GM18508 (cell line): Measurements from ENCODE around the gene CD274.
"Not testable (repeated sequence)": the region's sequence is repeated elsewhere in the genome, so short reads cannot be mapped to it uniquely, and the experiment has no call there.

Experiments
- ATAC-seq: cut with Tn5 transposase; IDR thresholded peaks from one replicate; pipeline ENCODE4 v1.9.1; 2021; ENCODE audit warnings: moderate number of reproducible peaks; ENCODE audit not compliant: insufficient read depth, unreplicated experiment

The CD274 gene

DNA sequence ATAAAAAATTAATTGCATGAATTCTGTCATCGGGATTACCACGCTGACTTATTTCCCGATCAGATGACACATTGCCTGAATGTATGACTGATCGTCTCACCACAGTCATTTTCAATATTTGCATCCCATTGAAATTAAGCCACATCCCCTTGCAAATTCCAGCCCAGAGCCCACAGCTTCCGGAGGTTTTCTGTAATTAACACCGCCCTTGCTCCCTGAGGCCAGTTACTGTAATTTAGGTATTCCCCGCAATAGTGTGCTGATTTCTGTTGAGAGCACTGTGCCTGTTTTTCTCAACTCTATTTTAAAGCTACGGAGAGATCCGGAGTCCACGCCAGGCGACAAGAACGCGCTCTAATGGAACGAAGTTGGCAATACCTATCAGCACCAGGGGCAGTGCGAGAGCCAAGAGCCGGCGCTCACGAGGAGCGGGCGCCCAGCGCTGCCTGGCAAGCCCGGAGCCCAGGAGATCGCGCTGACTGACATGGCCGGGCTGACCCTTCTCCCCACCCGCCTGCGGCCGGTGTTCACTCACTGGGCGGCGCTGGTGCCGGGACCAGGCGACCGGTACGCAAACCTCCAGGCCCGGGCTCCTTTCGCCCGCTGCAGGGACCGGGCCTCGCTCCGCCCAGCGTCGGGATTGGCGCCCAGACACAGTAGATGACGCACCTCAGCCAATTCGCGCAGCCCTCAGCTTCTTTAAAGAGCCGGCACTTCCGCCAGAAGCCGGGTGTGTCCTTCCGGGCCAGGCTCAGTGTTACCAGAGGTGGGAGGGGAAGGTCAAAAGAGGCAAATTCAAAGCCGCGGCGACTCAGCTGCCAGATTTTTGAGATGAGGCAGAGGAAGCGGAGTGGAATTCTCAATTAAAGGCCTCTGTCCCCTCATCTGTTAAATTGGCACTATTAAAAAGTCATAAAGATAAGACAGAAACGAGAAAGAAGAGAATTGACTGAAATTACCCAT, 12.8 kb upstream of the CD274 start, which contains the start of gene PLGRKT:
Gene PLGRKT (minus strand): TSS at position 672 of the 963 bp plus-strand sequence. CDS start 5,948 bp downstream, outside the sequence.
- peak; percentile 71 for ATAC-seq

DNA sequence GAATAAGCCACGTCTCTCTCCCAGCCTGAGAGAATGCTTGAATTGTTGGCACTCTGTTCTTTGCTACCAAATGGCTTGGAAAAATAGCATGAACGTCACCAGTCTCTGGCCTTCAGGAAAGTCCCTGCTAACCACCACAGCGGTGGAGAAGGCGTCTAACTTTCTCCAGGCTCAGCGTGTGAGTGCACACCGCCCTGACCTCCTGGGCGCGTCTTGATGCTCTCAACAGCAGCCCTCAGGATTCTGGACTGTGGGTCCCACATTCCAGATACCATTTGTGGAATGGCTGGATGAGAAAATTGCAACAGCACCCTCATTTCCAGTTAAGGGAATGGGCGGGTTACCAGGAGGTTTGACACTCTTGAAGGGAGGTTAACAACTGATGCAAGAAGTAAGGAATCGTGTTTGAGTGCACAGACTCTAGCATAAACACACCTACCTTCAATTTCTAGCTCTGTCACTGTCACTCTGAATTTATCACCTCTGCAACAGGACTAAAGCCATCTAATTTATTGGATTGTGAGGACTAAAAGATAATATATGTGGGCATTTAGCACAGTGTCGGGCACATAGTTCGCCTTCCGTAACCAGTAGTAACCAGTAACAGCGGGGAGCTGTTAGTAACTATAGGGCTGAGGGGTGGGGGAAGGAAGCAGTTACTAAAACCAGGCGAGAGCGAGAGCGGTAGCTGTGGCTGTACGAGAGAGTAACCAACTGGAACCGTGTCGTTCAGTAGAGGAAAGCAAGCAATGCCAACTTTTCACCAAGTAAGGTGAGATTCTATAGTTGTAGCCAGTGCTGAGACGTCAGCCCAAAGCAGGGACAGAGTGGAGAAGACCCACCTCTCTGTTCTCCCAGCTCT, 11.8 kb upstream of the CD274 start:
- peak; percentile 58 for ATAC-seq

DNA sequence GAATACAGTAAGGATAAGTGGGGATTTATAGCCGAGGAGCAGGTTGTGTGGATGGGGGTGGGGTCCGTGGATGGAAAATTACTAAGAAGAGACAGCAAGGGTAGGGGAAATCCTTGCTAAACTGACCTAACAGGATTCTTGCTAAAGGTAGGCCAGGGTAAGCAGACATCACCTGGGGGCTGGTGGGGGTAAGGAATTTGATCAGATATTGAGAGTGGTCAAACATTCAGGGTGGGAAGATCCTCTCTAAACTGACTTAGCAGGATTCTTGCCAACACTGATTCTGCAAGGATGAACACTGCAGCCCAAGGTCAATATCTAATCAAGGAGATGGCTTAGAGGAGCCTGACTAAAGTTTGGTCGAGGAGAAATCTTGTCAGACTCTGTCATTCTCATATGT, 9.9 kb upstream of the CD274 start:
- no peak for ATAC-seq

DNA sequence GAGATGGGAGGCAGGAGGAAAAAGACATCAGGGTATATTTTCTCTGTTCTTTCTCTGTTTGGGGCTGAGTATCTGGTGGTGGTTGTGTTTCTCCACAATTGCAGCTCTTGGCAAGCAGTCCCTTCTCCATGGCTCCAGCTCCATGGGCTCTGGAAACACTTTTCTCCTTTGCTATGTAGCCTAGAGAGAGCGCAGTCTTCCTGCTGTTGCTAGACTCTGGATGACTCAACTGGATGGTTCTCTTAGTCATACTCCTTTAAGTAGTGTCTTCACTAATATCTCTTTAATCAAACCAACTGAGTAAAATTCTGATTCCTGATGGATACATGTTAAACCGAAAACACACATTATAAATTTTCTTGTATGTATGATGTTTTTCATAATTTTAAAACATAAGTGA, 9.3 kb upstream of the CD274 start:
- no peak for ATAC-seq

DNA sequence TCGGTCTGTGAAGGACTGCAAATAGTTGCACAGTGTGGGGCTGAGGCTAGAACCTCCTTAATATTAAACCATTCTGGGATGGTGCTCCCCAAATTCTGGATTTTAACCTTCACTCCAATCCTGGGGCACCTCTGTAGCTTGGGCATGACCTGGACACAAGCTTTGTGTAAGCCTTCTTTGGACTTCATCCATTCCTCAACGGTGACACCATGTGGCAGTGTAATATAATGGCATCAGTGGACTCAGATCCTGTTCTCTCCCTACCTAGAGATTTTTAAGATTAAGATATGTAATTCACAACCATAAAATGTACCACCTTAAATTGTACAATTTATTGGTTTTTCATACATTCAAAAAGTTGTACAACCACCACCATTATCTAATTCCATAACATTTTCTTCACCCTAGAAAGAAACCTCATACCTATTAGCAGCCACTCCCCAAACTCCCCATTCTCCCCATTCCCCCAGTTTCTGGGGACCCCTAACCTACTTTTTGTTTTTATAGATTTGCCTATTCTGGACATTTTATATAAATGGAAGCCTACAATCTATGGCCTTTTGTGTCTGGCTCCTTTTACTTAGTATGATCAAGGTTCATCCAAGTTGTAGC, 7.8 kb upstream of the CD274 start:
- no peak for ATAC-seq

DNA sequence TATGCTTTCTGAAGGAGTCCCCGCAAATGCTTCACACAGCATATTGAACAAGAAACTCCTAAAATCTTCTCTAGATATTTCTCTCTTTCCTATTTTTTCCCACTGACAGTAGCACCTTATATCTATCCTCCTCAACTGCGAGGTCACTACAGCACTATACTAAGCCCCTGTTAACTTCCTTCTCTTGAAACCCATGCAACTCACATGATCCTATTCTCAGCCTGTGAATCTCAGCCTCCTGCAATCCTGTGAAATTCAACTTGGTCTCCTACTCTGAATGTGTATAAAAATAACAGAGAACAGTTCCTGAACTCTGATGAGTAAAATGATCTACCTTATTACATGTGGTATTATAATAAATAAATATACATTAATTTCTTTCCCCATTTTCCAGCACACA, 6.5 kb upstream of the CD274 start:
- no peak for ATAC-seq

DNA sequence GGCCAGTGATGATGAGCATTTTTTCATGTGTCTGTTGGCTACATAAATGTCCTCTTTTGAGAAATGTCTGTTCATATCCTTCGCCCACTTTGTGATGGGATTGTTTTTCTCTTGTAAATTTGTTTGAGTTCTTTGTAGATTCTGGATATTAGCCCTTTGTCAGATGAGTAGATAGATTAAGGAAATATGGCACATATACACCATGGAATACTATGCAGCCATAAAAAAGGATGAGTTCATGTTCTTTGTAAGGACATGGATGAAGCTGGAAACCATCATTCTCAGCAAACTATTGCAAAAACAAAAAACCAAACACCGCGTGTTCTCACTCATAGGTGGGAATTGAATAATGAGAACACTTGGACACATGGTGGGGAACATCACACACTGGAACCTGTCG, 5.2 kb upstream of the CD274 start:
- not testable (repeated sequence) for ATAC-seq

DNA sequence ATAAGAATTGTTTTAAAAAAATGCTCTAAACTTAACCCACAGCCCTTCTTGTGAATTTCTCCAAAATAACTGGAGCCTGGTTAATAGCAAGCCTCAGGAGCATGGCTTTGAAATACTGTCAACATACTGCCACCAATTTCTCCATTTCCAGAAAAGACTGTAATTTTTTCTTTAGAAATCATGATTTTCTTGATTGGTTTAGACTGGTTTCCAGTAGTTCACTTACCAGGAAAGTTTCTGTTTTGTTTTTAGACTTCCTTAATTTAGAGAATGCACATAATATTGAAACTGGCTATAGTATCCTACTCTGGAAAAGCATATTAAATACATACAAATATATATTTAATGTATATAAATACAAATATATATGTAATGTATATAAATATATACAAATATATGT, 4.5 kb upstream of the CD274 start:
- no peak for ATAC-seq

DNA sequence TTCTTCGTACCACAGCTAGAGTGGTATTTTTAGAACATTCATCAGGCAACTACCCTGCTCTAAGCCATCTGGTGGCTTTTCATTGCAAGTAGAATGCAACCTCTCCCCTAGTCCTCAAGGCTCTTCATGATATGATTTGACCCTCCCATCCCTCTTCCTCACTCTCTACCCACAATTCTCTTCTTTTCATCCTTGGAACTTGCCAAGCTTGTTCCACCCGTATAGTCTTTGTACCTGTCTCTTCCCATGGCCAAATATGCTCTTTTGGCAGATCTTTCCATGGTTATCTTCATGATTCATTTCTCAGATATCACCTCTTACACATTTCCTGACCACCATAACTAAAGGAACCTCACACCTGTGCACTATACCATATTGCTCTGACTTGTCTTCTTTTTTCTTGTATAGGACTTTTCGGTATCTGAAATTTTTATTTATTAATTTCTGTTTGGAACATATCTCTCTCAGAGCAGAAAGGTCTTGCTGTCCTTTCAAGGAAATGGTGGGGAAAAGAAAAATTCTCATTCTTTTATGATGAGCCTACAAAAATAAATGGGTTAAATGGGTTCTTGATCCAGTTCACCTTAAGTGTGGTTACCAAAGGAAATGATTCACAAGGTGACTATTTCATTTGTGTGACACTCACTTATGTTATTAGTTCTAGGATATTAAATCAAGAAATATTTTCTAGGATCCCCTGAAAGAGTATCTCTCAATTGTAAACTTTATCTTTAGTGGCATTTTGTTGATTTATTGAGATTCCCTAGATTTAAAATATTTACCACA, 3.7 kb upstream of the CD274 start:
- ATAC-seq, result no peak

DNA sequence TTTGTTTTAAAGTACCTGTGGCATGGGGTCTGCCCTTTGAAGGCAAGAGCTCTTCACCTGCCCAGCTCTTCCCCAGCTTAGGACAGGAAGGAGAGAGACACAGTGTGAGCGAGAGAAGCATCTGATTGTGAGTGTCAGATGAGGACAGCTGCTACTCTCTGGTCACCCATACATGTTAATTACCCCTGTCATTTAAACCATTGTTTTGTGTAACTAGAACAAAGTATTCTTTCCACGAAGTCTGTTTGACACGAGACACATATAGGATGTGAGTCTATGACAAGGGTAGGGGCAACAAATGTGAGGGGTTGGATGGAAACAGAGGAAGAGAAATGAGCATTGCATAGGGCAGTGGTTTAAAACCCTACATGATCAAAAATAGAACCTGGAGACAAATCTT, 3.0 kb upstream of the CD274 start:
- ATAC-seq, result no peak

DNA sequence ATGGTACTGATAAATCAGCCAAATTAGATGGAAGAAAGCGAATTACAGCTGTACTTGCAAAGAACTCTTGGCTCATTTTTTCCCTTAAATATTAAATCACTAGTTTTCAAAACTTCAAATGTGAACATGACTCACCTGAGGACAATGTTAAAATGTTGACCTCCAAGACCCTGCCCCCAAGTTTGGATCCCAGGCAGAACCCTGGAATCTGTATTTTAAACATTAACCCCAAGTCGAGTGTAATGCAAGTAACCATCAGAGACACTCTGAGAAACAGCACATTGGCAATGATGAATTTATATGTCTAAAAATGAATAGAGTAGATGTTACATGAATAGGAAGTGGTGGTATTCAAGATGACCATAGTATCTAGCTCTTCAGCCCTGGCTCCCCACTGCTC, 2.3 kb upstream of the CD274 start:
- no peak for ATAC-seq

DNA sequence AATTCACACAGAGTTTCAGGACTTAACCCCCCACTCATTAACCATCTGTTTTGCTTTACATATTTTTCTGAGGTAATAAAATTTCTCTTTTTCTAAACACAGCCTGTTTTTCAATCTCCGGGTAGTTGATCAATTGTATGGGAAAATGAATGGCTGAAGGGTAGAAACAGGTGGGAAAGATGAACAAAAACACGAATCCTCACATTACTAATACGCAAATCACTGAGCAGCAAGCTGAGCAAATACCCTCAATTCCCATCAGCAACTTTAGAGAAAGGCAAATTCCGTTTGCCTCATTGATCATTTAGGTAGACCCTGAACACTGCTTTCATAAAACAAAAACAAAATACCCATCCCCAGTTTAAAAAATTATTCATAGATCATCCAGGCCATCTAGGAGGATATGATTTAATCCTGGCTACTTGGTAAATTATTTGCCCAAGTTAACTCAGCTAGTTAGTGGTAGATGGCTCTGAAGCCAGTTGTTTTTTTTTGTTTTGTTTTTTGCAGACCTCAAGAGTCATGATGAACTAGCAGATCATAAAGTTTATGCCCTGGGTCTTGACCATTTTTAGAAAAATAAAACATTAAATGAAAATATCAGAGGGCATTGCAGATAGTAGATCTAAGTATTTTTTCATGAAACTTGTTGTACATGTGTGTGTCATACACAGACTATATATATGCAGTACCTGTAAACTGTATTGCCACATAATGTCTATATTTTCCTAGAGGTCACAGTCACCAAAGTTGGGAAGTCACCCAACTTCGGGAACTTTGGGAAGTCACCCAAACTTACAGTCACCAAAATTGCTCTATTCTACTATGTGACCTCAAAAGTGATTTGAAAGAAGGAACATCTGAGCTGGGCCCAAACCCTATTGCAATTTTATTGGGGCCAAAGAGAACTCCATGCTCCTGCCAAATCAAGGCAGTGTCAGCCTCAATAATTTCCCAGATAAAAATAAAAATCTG, 1.6 kb upstream of the CD274 start:
- ATAC-seq, result no peak

DNA sequence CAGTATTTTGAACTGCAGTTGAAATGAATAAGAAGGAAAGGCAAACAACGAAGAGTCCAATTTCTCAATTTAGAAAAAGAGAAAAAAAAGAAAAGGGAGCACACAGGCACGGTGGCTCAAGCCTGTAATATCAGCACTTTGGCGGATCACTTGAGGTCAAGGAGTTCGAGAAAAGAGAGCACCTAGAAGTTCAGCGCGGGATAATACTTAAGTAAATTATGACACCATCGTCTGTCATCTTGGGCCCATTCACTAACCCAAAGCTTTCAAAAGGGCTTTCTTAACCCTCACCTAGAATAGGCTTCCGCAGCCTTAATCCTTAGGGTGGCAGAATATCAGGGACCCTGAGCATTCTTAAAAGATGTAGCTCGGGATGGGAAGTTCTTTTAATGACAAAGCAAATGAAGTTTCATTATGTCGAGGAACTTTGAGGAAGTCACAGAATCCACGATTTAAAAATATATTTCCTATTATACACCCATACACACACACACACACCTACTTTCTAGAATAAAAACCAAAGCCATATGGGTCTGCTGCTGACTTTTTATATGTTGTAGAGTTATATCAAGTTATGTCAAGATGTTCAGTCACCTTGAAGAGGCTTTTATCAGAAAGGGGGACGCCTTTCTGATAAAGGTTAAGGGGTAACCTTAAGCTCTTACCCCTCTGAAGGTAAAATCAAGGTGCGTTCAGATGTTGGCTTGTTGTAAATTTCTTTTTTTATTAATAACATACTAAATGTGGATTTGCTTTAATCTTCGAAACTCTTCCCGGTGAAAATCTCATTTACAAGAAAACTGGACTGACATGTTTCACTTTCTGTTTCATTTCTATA, 602 bp upstream of the CD274 start:
- ATAC-seq, result no peak

DNA sequence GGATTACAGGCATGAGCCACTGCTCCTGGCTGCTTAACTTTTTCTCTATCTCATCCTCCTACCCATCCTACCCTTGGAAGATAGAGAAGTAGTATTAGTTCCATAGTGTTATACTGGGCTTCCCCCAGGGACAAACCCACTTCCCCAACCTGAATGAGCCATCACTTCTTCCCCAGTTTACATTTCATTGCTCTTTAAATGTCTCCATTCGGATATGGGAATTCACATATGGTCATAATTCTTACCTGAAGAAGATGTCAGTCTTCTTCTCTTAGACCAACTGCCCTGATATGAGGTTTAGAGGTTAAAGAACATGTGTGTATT, 1.9 kb downstream of the CD274 start:
- no peak for ATAC-seq

DNA sequence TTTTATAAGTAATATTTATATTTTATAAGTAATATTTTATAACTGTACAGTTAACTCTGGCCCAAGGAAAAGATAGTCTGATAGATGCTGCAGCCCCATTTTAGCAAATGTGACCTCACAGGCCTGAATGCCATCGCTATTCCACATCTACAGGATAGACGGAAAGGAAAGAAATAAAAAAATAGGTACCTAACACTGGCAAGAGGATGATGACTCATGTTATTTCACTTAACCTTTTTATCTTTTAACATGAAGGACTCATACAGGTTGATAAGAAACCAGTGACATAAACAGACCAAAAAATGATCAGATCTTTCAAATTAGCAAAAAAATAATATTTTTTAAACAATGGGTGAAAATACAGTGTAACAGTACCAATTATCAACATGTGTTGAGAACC, 2.7 kb downstream of the CD274 start:
- no peak for ATAC-seq

DNA sequence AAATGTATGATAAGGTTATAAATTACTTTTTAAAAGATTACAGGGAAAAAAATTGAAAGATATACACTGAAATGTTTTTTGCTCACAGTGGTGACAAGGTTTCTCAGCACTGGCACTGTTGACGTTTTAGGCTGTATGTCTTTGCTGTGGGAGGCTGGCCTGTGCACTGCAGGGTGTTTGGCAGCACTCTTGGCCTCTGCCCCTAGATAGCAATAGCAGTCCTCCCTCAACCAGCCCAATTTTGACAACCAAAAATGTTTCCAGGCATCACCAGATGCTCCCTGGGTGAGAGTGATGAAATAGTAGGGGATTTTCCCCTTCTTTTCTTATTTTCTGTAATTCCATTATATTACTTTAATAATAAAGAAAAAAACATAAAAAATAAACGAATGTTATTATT, 3.3 kb downstream of the CD274 start:
- ATAC-seq, result no peak

DNA sequence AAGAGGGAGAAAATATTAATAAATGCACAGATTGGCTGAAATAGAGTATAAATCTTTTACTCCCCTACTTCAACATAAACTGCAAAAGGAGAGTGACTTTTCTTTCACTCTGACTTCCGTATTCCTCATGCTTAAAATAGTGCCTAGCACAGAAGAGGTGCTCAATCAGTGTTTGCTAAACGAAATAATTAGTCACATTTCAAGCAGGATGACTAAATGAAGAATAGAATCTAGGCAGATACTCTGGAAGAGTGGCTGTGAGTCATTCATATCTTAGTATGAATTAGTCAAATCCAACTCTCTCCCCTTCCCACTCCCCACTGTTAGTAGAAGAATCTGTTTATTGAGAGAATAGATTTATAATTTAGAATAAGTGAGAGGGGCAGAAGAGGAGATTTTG, 4.8 kb downstream of the CD274 start:
- ATAC-seq, result peak; percentile 31

DNA sequence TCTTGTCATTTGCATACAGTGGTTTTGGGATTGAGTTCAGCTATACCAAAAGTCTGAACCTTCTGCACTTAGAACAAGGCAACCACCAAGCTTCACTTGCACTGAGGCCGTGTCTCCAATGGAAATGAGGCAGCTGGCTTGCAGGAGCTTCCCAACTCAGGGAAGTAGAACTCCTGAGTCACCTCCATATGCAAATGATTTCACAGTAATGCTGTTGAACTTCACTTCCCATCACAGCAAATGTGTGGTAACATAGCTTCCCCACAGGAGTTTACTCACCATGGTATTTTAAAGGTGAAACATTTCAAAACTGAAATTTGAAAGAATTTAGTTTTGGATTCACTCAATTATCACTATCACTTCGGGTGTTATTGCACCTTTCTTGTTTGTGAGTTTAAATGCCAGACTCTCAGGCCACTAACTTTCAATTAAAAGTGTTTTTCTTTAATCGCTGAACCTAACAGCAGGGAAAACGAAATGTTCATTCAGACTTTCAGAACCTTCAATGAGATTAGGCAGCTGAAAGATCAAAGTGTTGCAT, 9.0 kb downstream of the CD274 start:
- no peak for ATAC-seq
